H1 (cell line): ENCODE results near the gene WWC2. TPM values are rescaled to one million over a fixed set of nuclear protein-coding genes. Genes with fewer than 3 reads are reported as not detected.

Experiments used
- USF2 ChIP-seq: IDR thresholded peaks from 2 replicates; pipeline ENCODE4 v1.6.1; 2011; ENCODE audit warnings: low read length, improper control_type of control experiment
- polyA plus RNA-seq, 7 experiments: library from polyadenylated mRNA; depleted of rRNA in 3 of 7; stranded (reverse) in 5 of 7; unstranded in 2 of 7; fragments of >200 nt in 5 of 7; fragments of 200-250 nt in 2 of 7; gene quantifications; 1 replicate in 5 of 7; 2 replicates in 1 of 7; 4 replicates in 1 of 7; pipeline versions ENCODE4 v1.2.1 to v1.2.3, GENCODE V29; 2011 to 2013; ENCODE audit warnings: missing spikeins in 2 of 7, mixed read lengths in 2 of 7
- total RNA-seq: library from RNA; stranded (reverse); fragmentation: NEBNext Ultra II Directional; extraction: Animal tissue kit (Norgen Biotek cat#: 25700); gene quantifications from 2 replicates; pipeline ENCODE4 v1.2.1, GENCODE V29; 2021

Gene WWC2
- total and polyA plus RNA-seq, 2 of the 8 experiments (the other 6 are each of a cell fraction or from before 2014, with no cell fraction given): 17.6 to 135 TPM

GRCh38 chr4:183364025-183364424 is 265.0 kb downstream of the WWC2 start (continued):
- no peak for TF ChIP-seq USF2
